Lower lobe of right lung (tissue), 2 donors: Measurements from ENCODE around the gene PTGIR. TPM values are rescaled to one million over a fixed set of nuclear protein-coding genes. Genes with fewer than 3 reads are reported as not detected.

Experiments
- ATAC-seq, 2 donors: fragments of 200-7000 bp; cut with Tn5 transposase; one replicate each; pipeline ENCODE4 v1.9.1; 2020 to 2022; ENCODE audit warnings: mild to moderate bottlenecking in 2 of 2, moderate library complexity in 2 of 2
- DNase-seq: peaks from one replicate; pipeline ENCODE4 v3.0.0-alpha.2; 2020
- H3K27ac ChIP-seq: fragments of 200-600 bp; one replicate; pipeline ENCODE4 v1.8.0; 2022
- H3K27me3 ChIP-seq: fragments of 200-600 bp; one replicate; pipeline ENCODE4 v1.8.0; 2022; ENCODE audit warnings: low read depth
- H3K36me3 ChIP-seq: fragments of 200-600 bp; one replicate; pipeline ENCODE4 v1.8.0; 2022; ENCODE audit warnings: mild to moderate bottlenecking
- H3K4me1 ChIP-seq: fragments of 200-600 bp; one replicate; pipeline ENCODE4 v1.8.0; 2022
- H3K4me3 ChIP-seq: fragments of 200-600 bp; one replicate; pipeline ENCODE4 v1.8.0; 2022; ENCODE audit warnings: mild to moderate bottlenecking
- H3K9me3 ChIP-seq: fragments of 200-600 bp; one replicate; pipeline ENCODE4 v1.8.0; 2022
- intact Hi-C: fragments of 100-400 bp; cut with DNase I; formaldehyde crosslinking; loops from one replicate; pipeline ENCODE4 v1.11.0; 2022
- total RNA-seq: library from RNA; stranded (reverse); fragmentation: NEBNext Ultra II Directional; extraction: Animal tissue kit (Norgen Biotek cat#: 25700); gene quantifications from one replicate; pipeline ENCODE4 v1.2.1, GENCODE V29; 2021
- TF ChIP-seq, protein P1 (sequence below): fragments of 200-600 bp; IDR thresholded peaks from one replicate; pipeline ENCODE4 v1.8.0; 2022; ENCODE audit warnings: antibody characterized with exemption, mild to moderate bottlenecking
- donor health status: DM: no; HTN: yes; CAD: no; lungs with severe emphysema.

PTGIR gene
- total RNA-seq, 1 donor from 2014 or later = 6.9 TPM

DNA sequence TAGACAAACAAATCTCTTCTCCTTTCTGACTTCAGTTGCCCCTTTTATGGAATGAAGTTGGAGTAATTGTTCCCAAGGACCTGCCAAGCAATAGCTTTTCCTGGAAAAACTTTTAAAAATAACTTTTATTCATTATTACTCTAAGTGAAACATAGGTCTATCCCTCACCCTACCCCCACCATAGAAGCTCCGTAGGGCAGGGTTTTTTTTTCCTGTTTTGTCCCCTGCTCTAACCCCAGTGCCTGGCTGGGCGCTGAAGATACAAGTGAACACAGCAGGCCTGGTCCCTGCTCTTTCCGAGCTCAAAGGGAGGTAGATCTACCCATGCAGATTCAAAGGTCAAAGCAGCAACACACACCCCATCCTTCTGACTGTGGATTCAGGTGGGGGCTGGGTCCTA is 19.8 kb upstream of the PTGIR start:
- intact Hi-C loops = no loop called here
- TF ChIP-seq, protein P1, sequence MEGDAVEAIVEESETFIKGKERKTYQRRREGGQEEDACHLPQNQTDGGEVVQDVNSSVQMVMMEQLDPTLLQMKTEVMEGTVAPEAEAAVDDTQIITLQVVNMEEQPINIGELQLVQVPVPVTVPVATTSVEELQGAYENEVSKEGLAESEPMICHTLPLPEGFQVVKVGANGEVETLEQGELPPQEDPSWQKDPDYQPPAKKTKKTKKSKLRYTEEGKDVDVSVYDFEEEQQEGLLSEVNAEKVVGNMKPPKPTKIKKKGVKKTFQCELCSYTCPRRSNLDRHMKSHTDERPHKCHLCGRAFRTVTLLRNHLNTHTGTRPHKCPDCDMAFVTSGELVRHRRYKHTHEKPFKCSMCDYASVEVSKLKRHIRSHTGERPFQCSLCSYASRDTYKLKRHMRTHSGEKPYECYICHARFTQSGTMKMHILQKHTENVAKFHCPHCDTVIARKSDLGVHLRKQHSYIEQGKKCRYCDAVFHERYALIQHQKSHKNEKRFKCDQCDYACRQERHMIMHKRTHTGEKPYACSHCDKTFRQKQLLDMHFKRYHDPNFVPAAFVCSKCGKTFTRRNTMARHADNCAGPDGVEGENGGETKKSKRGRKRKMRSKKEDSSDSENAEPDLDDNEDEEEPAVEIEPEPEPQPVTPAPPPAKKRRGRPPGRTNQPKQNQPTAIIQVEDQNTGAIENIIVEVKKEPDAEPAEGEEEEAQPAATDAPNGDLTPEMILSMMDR = no peak
- H3K4me1 ChIP-seq = peaks cover 4% of the 10 kb centered on the region
- no peaks in the 10 kb centered on the region for H3K36me3 ChIP-seq
- no peak overlapping the region for H3K4me3 ChIP-seq
- no peaks in the 10 kb centered on the region for H3K9me3 ChIP-seq
- ATAC-seq (no peak), DNase-seq (no peak)
- H3K27me3 ChIP-seq = peaks cover 39% of the 10 kb centered on the region
- no peak overlapping the region for H3K27ac ChIP-seq

- H3K4me3 ChIP-seq = no peak overlapping the region
Measured at GRCh38 chr19:46640656-46641055, 15.8 kb upstream of the PTGIR start.

DNA sequence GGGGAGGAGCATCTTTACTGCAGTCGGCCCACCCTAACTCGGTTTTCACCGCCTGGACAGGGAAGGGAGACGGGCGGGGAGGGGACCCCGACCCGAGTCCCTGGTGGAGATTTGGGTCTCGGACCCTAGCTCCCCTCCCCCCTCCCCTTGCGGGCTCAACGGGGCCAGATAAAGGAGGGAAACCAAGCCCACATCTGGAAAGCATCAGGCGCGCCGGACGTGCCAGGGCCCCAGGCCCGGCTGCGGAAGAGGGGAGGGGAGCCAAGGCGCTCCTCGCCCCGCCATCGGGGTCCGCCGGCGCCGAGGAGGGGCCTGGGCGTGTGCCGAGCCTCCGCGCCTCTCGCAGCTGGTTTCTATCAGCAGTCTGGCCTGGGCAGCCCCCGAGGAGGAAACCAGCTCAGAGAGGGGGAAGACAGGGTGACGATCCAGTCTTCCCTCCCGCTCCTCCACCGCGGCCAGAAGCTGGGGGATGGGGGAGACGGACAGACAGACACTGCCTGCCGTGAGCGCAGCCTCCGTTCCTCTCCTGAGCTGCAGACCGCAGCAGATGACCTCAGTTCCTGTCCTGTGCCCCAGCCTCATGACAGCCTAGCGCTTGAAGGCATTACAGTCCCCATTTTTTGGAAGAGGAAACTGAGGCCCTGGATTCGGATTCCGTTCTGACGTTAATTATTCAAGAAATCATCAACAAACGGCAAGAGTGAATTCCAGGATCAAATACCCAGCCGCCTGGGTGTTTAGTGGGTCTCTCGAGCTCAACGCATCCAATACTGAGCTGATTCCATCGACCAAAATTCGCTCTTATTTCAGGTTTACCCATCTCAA is 14.7 kb upstream of the PTGIR start:
- peak; percentile 65 for DNase-seq
- Histone ChIP-seq H3K27me3 (peaks cover 31% of the 10 kb centered on the region), H3K4me1 (peaks cover 22% of the 10 kb centered on the region), H3K4me3 (peak overlapping the region; percentile 50), H3K36me3 (no peaks in the 10 kb centered on the region), H3K9me3 (no peaks in the 10 kb centered on the region), H3K27ac (peak overlapping the region; percentile 37)
- intact Hi-C loops = no loop called here
- peak; percentile 40 to 50 for ATAC-seq
- TF ChIP-seq, protein P1 = no peak

More at GRCh38 chr19:46640656-46641055, 15.8 kb upstream of the PTGIR start:
- no peaks in the 10 kb centered on the region for H3K9me3 ChIP-seq
- intact Hi-C loops = no loop called here
- ATAC-seq = no peak
- H3K36me3 ChIP-seq = no peaks in the 10 kb centered on the region
- peaks cover 25% of the 10 kb centered on the region for H3K27me3 ChIP-seq
- H3K27ac ChIP-seq = no peak overlapping the region
- TF ChIP-seq, protein P1 = no peak
- H3K4me1 ChIP-seq = peaks cover 22% of the 10 kb centered on the region
- DNase-seq = no peak

DNA sequence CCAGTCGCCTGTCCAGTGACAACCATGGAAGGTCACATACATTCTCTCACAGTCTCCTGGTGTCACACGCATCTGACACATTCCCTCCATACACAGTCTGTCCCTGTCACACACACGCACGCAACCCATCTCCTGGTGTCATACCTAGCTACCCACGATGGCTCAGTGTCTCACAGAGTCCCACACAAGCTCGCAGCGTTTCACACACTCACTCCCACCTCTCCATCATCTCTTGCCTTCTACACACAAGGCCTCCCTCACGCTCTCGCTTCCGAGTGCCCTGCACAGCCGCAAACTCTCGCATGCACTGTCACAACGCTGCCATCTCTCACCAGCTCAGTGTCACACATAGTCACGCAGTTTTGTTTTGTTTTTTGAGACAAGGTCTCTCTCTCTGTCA is 12.3 kb upstream of the PTGIR start:
- peaks cover 31% of the 10 kb centered on the region for H3K4me1 ChIP-seq
- H3K36me3 ChIP-seq = no peaks in the 10 kb centered on the region
- no peak overlapping the region for H3K4me3 ChIP-seq
- ATAC-seq (no peak), DNase-seq (no peak)
- peaks cover 37% of the 10 kb centered on the region for H3K27me3 ChIP-seq
- intact Hi-C loops = no loop called here
- no peaks in the 10 kb centered on the region for H3K9me3 ChIP-seq
- no peak overlapping the region for H3K27ac ChIP-seq
- TF ChIP-seq, protein P1 = no peak

DNA sequence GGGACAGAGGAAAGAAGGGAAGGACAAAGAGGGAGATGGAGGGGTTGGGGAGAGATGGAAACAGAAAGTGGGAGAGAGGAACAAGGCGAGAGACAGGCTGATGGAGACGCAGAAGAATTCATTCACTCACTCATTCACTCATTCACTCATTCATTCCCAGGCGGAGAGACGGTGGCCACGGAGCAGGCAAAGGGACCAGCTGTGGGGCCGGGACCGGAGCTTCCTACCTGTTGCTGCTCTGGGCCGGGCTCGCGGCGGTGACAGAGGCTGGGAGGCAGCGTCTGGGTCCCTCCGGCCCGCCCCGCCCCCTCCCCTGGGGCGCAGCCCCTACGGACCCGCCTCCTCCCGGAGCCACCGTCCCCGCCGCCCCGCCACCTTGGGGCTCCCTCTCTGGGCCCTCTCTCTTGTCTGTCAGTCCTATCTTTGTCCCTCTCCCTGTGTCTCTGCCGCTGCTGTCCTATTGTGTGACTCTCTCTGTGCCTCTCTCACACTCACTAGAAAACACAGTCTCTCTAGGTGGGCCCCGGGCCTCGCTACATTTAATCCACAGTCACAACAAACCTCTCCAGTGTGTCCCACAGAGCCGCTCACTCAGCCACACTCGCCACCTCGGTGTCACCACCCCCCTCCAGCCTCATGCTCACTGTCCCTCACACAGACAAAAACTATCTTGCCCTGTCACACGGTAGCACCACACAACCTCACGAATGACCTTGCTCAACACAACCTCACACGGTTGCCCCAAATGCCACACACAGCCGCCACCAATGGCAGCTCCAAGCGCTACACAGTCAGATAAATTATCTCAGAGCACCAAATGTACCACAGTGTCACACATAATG is 11.3 kb upstream of the PTGIR start, which contains the start of gene GNG8:
TSS of gene GNG8 (minus strand) at position 283 of the 842 bp plus-strand sequence. CDS start 1,520 bp downstream, outside the sequence.
- no peak within 1 kb of the TSS for H3K4me3 ChIP-seq
- TF ChIP-seq, protein P1 = no peak
- H3K27me3 ChIP-seq = peaks cover 30% of the 10 kb centered on the region
- H3K27ac ChIP-seq = no peak within 1 kb of the TSS
- intact Hi-C loops = no loop called here
- DNase-seq (no peak), ATAC-seq (no peak)
- H3K36me3 ChIP-seq = no peaks in the 10 kb centered on the region
- H3K4me1 ChIP-seq = peaks cover 32% of the 10 kb centered on the region
- H3K9me3 ChIP-seq = no peaks in the 10 kb centered on the region
